OCI-LY1 (cell line): ENCODE measurements around the gene CAMKK1.

ENCODE experiments used
- CTCF ChIP-seq: fragments of 200-600 bp; sonication (generic), shearing (Covaris generic); IDR thresholded peaks from 2 replicates; pipeline ENCODE4 v1.5.1; 2017; ENCODE audit warnings: mild to moderate bottlenecking, antibody characterized with exemption, low read length, moderate library complexity, mixed read lengths
- EZH2 ChIP-seq: fragments of 200-600 bp; sonication (generic), shearing (Covaris generic); IDR thresholded peaks from 2 replicates; pipeline ENCODE4 v1.8.0; 2017; ENCODE audit warnings: borderline replicate concordance, mixed run types, mild to moderate bottlenecking, antibody characterized with exemption, low read length, moderate library complexity, mixed read lengths

- TF ChIP-seq CTCF (no peak), EZH2 (no peak)
Measured at GRCh38 chr17:3915995-3916696, 23.3 kb upstream of the CAMKK1 start, which contains the start of gene P2RX1.
